ENCODE data around the gene PDLIM7.
"Not testable (repeated sequence)": the region's sequence is repeated elsewhere in the genome, so short reads cannot be mapped to it uniquely, and the experiment has no call there.

Gene PDLIM7

GRCh38 chr5:177497292-177498012, at the start of gene PDLIM7:
TSS of gene PDLIM7 (minus strand) at chr5:177497604. CDS start at chr5:177496512, 1,092 bp downstream.
- DNase-seq: peak; percentile 96

- DNase-seq: peak; percentile 82
These were observed 48.9 kb upstream of the PDLIM7 start for GRCh38 chr5:177546258-177546741.

GRCh38 chr5:177545487-177546257, 48.3 kb upstream of the PDLIM7 start:
- peak; percentile 89 for DNase-seq

GRCh38 chr5:177542816-177543465, 45.5 kb upstream of the PDLIM7 start:
- no peak for DNase-seq

- no peak for DNase-seq
These were observed 43.0 kb upstream of the PDLIM7 start for GRCh38 chr5:177540438-177540837.

GRCh38 chr5:177539411-177539810, 42.0 kb upstream of the PDLIM7 start:
- DNase-seq: no peak

- DNase-seq: no peak
These were observed 41.5 kb upstream of the PDLIM7 start for GRCh38 chr5:177538876-177539275.

- no peak for DNase-seq
These were observed 40.3 kb upstream of the PDLIM7 start for GRCh38 chr5:177537389-177538361.

- DNase-seq: no peak
These were observed 39.0 kb upstream of the PDLIM7 start for GRCh38 chr5:177536386-177536785.

GRCh38 chr5:177535125-177535524, 37.7 kb upstream of the PDLIM7 start:
- DNase-seq: no peak

- DNase-seq: not testable (repeated sequence)
These were observed 37.0 kb upstream of the PDLIM7 start for GRCh38 chr5:177534433-177534832.

GRCh38 chr5:177531209-177531940, 34.0 kb upstream of the PDLIM7 start:
- no peak for DNase-seq

GRCh38 chr5:177530638-177531037, 33.2 kb upstream of the PDLIM7 start:
- DNase-seq: no peak

- DNase-seq: no peak
These were observed 32.1 kb upstream of the PDLIM7 start for GRCh38 chr5:177529247-177530203.

- no peak for DNase-seq
These were observed 31.2 kb upstream of the PDLIM7 start for GRCh38 chr5:177528631-177529030.

- no peak for DNase-seq
These were observed 30.2 kb upstream of the PDLIM7 start for GRCh38 chr5:177527595-177527994.

- DNase-seq: no peak
These were observed 29.4 kb upstream of the PDLIM7 start for GRCh38 chr5:177526791-177527190.

GRCh38 chr5:177526191-177526590, 28.8 kb upstream of the PDLIM7 start:
- DNase-seq: no peak

GRCh38 chr5:177524941-177525655, 27.7 kb upstream of the PDLIM7 start:
- no peak for DNase-seq

GRCh38 chr5:177524539-177524900, 27.1 kb upstream of the PDLIM7 start:
- DNase-seq: no peak
